Hepatocyte (in vitro differentiated cells): ENCODE data around the gene DELE1. TPM values are rescaled to one million over a fixed set of nuclear protein-coding genes. Genes with fewer than 3 reads are reported as not detected.

Experiments used
- DNase-seq: peaks from one replicate; pipeline ENCODE4 v3.0.0-alpha.2; 2016; ENCODE audit warnings: low spot score
- H2AFZ ChIP-seq: fragments of 200-600 bp; sonication (generic); 2 replicates; pipeline ENCODE4 v1.6.0; 2016; ENCODE audit warnings: antibody characterized with exemption, mild to moderate bottlenecking
- H3K27ac ChIP-seq: fragments of 200-600 bp; sonication (generic); 2 replicates; pipeline ENCODE4 v1.5.1; 2016; ENCODE audit warnings: mild to moderate bottlenecking
- H3K27me3 ChIP-seq: fragments of 200-600 bp; sonication (generic); 2 replicates; pipeline ENCODE4 v1.6.1; 2016
- H3K36me3 ChIP-seq: fragments of 200-600 bp; sonication (generic); replicated peaks from 2 replicates; pipeline ENCODE4 v1.5.1; 2016; ENCODE audit warnings: low read depth; ENCODE audit not compliant: insufficient read depth
- H3K4me1 ChIP-seq: fragments of 200-600 bp; sonication (generic); 2 replicates; pipeline ENCODE4 v1.5.1; 2016; ENCODE audit warnings: mild to moderate bottlenecking, moderate library complexity; ENCODE audit not compliant: insufficient read depth
- H3K4me2 ChIP-seq: fragments of 200-600 bp; sonication (generic); 2 replicates; pipeline ENCODE4 v1.6.0; 2016
- H3K4me3 ChIP-seq: fragments of 200-600 bp; sonication (generic); 2 replicates; pipeline ENCODE4 v1.5.1; 2016; ENCODE audit warnings: mild to moderate bottlenecking
- H3K79me2 ChIP-seq: fragments of 200-600 bp; sonication (generic); 2 replicates; pipeline ENCODE4 v1.6.0; 2017; ENCODE audit warnings: mild to moderate bottlenecking
- H3K9me2 ChIP-seq: fragments of 200-600 bp; sonication (generic); replicated peaks from 2 replicates; pipeline ENCODE4 v1.6.0; 2017; ENCODE audit warnings: mild to moderate bottlenecking; ENCODE audit not compliant: insufficient read depth
- H3K9me3 ChIP-seq: fragments of 200-600 bp; sonication (generic); 2 replicates; pipeline ENCODE4 v1.5.1; 2016; ENCODE audit warnings: low read depth, mild to moderate bottlenecking
- H4K20me1 ChIP-seq: fragments of 200-600 bp; sonication (generic); 2 replicates; pipeline ENCODE4 v1.6.0; 2016; ENCODE audit warnings: mild to moderate bottlenecking; ENCODE audit not compliant: insufficient read depth, poor library complexity, severe bottlenecking
- CTCF ChIP-seq: fragments of 200-600 bp; sonication (generic); IDR thresholded peaks from 2 replicates; pipeline ENCODE4 v1.5.1; 2016; ENCODE audit warnings: antibody characterized with exemption, mild to moderate bottlenecking; ENCODE audit not compliant: poor library complexity
- EZH2 ChIP-seq: fragments of 200-600 bp; sonication (generic); IDR thresholded peaks from 2 replicates; pipeline ENCODE4 v1.6.1; 2016; ENCODE audit warnings: antibody characterized with exemption, mild to moderate bottlenecking, borderline replicate concordance
- EZH2phosphoT487 ChIP-seq: fragments of 200-600 bp; sonication (generic); IDR thresholded peaks from one replicate; pipeline ENCODE4 v1.6.1; 2018; ENCODE audit warnings: antibody characterized with exemption, mild to moderate bottlenecking, low read depth, moderate library complexity; ENCODE audit not compliant: unreplicated experiment, severe bottlenecking
- WGBS: methylation state at CpG from one replicate; pipeline ENCODE4 v1.1.6; 2016; ENCODE audit warnings: low lambda C conversion rate; ENCODE audit errors: missing lambda C conversion rate; 5-methylcytosine and 5-hydroxymethylcytosine counted together
- polyA plus RNA-seq: library from polyadenylated mRNA; unstranded; fragments of >200 nt; fragmentation: Nextera tagmentation; extraction: Ambion mirVana; gene quantifications from 2 replicates; pipeline ENCODE4 v1.2.1, GENCODE V29; 2016
- total RNA-seq: library from RNA; depleted of rRNA; stranded (reverse); fragments of >200 nt; gene quantifications from 2 replicates; pipeline ENCODE4 v1.2.3, GENCODE V29; 2014

The DELE1 gene
- total and polyA plus RNA-seq, 2 experiments from 2014 or later = 32.6 to 62.0 TPM

GRCh38 chr5:141933151-141933550, 9.5 kb downstream of the DELE1 start:
- no peak overlapping the region for H3K4me3 ChIP-seq
- H4K20me1 ChIP-seq = no peaks in the 10 kb centered on the region
- H3K79me2 ChIP-seq = no peaks in the 10 kb centered on the region
- no peaks in the 10 kb centered on the region for H3K9me3 ChIP-seq
- no peaks in the 10 kb centered on the region for H3K9me2 ChIP-seq
- no peaks in the 10 kb centered on the region for H3K36me3 ChIP-seq
- no peak overlapping the region for H3K27ac ChIP-seq
- H3K4me1 ChIP-seq = no peaks in the 10 kb centered on the region
- H3K4me2 ChIP-seq = no peak overlapping the region
- DNase-seq = no peak
- no peaks in the 10 kb centered on the region for H3K27me3 ChIP-seq
- WGBS = over 99% methylated on average over 7 of the region's 7 CpGs
- no peak overlapping the region for H2AFZ ChIP-seq
- TF ChIP-seq CTCF = no peak
- no peak for TF ChIP-seq EZH2
- no peak for TF ChIP-seq EZH2phosphoT487

- H3K36me3 ChIP-seq = no peaks in the 10 kb centered on the region
- WGBS = 89% methylated on average over 11 of the region's 11 CpGs
Observed at GRCh38 chr5:141934099-141934844, 10.6 kb downstream of the DELE1 start.

GRCh38 chr5:141935538-141935937, 11.9 kb downstream of the DELE1 start:
- Histone ChIP-seq H3K9me2 (no peaks in the 10 kb centered on the region), H3K27ac (no peak overlapping the region), H3K4me3 (no peak overlapping the region), H2AFZ (no peak overlapping the region), H4K20me1 (no peaks in the 10 kb centered on the region), H3K27me3 (no peaks in the 10 kb centered on the region), H3K4me2 (no peak overlapping the region), H3K9me3 (no peaks in the 10 kb centered on the region), H3K36me3 (no peaks in the 10 kb centered on the region), H3K4me1 (no peaks in the 10 kb centered on the region), H3K79me2 (no peaks in the 10 kb centered on the region)
- DNase-seq = no peak
- TF ChIP-seq EZH2phosphoT487 (no peak), CTCF (no peak), EZH2 (no peak)
- 94% methylated on average over 4 of the region's 4 CpGs for WGBS

More at GRCh38 chr5:141934099-141934844, 10.6 kb downstream of the DELE1 start:
- Histone ChIP-seq H4K20me1 (no peaks in the 10 kb centered on the region), H3K4me1 (no peaks in the 10 kb centered on the region), H3K4me3 (no peak overlapping the region), H3K4me2 (no peak overlapping the region), H3K27me3 (no peaks in the 10 kb centered on the region), H2AFZ (no peak overlapping the region), H3K79me2 (no peaks in the 10 kb centered on the region), H3K9me3 (no peaks in the 10 kb centered on the region), H3K9me2 (no peaks in the 10 kb centered on the region), H3K27ac (no peak overlapping the region)
- no peak for DNase-seq
- TF ChIP-seq CTCF = no peak
- TF ChIP-seq EZH2phosphoT487 = no peak
- TF ChIP-seq EZH2 = no peak
